Measurements from ENCODE around the gene EDDM3A.
"Not testable (repeated sequence)": the region's sequence is repeated elsewhere in the genome, so short reads cannot be mapped to it uniquely, and the experiment has no call there.

EDDM3A gene

DNA sequence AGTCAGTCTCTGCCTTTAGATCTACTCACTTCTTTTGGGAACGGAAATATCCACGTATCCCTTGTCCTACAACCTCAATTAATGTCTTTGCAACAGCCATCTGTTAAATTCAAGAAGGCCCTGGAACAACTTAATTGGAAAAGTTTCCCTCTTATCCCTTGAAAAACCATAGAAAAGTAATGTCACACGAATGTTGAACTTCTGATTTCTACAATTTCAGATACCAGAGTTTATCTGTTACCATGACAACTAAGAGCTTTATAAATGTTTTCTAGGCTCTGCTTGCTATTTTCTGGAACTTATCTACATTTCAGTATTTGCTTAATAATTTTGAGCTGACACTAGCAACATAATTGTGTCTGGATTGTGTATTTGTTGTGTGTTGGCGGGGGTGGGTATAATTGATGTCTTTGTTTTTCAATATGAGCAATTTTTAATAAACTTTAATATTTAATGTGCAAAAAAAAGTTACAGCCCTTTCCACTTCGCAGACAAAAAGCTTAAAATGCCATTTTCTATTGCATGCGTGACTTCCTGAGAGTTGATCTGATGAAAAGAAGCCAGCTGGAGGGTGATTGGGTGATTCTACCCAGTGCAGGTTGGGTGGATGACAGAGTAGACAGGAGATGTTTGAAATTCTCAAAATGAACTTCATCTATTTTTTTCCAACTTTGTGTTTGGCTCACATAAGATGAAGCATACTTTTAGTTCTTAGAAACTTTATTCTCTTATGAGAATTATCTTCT lies 11.8 kb upstream of the EDDM3A start:
- no peak for DNase-seq

DNA sequence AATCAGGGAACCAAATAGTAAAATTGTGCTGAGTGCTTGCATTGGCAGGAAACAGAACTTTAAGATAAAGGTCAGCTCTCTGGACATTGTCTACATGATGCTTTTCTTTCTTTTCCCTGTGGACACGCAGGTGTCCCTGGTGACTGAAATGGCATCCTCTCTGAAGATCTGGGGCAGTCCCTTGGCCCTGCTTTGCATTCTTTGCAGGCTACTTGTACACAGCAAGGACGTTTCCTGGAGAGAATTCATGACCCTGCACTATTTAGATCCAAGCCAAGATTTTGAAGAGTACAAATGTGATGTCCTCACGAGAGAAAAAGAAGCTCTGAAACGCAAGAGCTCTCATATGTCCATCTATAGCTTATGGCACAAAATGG lies 11.3 kb upstream of the EDDM3A start:
- no peak for DNase-seq

DNA sequence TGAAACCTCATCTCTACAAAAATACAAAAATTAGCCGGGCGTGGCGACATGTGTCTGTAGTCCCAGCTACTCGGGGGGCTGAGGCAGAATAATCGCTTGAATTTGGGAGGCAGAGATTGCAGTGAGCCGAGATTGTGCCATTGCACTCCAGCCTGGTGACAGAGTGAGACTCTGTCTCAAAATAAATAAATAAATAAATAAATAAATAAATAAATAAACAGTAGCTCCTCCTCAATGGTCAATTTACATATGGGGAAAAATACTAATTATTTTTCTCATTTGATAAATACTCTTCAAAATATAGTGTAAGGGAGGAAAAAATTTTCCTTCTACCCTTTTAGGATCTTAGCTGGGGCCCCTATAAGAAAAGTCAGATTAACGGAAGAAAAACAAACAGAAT lies 7.4 kb upstream of the EDDM3A start:
- DNase-seq: not testable (repeated sequence)

DNA sequence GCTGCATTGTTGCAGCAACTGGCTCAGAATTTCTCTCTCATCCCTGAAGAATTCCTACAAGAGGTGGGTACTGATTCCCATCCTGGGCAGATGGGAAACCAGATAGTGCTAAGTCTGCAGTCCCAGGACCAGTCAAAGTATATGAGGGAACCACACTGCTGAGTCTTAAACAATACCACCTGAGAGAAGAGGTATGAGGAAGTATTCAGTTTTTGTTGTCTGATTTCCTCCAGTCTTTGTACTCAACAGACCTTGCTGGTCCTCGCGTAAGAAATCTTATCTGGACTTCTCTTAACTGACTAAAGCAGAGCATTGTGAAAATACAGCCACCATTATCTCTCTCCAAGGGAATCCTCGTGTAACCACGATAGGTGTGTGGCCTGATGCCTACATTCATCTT lies 3.6 kb upstream of the EDDM3A start:
- no peak for DNase-seq

DNA sequence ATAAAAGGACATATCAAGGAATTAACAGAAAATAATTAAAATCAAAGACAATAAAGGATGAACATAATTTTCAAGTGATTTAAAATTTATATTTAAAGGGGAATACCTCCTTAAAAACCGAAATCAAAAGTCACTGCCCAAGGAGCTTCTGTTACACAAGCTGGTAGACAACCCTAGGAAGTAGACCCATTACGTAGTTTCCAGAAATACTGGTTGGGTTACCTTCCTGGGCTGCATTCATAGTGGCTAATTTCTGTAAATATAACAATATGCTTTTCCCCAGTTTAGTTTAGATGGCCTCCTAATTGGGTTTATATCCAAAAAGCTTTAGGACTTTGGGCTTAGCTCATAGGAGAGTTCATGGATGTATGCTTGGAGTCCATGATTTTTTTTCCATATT lies 2.1 kb upstream of the EDDM3A start:
- no peak for DNase-seq

DNA sequence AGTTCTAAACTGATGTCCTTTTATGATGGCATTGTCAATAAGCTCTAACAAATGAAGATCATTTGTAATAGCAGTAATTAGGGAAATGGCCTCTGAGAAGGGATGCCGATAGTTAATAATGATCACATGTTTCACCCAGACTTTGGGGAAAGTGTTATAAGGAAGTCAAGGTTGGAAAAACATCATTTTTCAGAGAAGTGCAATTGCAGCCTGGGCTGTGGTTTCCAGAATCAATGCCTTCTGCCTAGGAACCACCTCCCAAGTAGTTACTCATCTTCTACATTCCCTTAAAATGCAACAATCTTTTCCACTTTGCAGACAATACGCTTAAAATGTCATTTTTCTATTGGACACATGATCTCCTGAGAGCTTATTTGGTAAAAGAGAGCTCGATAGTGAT lies 879 bp downstream of the EDDM3A start:
- DNase-seq: no peak

DNA sequence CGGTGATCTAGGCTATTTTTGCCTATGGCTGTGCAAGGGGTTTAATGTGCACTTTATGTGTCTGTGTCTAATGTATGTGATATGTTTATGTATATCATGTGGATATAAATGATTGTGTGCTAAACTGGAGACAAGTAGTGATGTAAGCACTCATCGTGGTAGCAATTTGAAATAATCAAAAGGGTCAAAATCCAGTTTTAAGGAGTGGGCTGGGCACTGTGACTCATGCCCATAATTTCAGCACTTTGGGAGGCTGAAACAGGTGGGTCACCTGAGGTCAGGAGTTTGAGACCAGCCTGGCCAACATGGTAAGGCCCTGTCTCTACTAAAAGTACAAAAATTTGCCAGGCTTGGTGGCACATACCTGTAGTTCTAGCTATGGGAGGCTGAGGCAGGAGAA lies 2.8 kb downstream of the EDDM3A start:
- DNase-seq: no peak

DNA sequence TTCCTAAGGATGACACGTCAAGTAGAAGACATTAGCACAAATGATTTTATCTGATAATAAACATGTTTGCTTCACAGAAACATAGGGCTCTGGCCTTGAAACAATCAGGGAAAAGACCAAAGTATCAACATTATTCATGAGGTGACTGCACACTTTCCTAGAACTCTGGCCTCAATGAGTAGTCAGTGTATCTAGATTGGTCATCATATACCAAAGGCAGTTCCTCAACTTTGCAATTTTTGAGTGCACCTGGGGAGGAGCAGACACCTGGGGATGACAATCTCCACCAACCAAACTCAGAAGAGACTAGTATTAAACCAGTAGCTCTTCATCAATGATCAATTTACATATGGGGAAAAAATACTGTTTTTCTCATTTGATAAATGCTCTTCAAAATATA lies 4.5 kb downstream of the EDDM3A start:
- DNase-seq: no peak

DNA sequence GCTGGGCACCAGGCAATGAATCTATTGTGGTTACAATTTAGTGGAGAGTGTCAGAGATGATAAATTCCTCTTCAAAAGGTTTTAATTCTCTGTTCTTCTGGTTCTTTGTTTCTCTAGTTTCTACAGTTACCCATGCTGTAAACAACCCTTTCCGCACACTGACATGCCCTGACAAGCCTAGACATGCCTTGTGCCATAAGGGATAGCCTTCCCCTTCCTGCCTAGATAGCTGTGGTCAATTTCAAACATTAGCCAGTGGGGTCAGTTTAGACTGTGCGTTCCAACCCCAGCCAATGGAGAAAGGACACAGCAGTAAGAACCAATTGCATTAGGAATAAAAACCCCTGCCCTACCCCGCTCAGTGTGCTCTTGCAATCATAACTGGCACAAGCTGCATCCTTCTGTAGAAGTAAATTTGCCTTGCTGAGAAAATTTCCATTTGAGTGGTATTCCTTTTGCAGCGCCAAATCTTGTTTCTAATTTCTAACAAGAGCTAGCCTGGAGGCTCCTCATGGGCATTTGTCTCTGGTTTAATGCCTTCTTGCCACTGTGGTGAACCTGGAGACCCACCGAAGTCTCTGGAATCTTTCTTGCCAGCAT lies 6.4 kb downstream of the EDDM3A start:
- no peak for DNase-seq

DNA sequence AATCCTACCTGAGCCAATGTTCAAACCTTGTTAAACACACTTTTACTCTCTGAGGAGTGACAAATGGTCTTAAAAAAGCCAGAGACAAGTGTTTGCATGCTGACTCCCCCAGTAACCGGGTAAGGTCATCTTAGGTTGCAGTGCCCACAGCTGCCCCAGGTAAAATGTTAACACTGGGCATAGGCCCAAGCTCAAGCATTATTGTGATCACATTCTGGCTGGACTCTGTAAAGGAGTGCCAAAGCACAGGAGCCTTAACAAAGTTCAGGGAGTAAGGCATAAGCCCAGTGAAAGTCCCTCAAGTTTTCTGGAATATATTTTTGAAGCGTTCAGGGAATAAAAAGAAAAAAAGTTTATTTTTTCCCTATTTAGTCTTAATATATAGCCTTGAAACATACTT lies 8.6 kb downstream of the EDDM3A start:
- no peak for DNase-seq

DNA sequence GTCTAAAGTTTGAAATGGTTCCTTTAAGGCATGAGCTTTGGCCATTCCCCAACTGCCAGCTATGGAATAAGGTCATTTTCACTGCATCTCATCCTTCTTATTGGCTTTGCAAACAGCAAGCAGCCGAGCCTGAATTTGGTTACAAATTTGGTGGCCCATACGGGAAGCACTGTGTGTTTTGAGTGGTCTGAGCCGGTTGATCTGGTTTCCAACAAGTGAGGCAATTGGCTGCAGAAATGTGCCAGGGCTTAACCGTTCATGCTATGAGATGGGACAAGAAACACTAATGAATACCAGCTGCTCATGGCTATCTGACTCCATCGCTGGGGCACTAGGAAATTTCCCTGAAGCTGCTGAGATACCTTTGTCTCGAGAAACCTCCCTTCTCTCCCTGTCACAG lies 9.3 kb downstream of the EDDM3A start:
- DNase-seq: no peak

DNA sequence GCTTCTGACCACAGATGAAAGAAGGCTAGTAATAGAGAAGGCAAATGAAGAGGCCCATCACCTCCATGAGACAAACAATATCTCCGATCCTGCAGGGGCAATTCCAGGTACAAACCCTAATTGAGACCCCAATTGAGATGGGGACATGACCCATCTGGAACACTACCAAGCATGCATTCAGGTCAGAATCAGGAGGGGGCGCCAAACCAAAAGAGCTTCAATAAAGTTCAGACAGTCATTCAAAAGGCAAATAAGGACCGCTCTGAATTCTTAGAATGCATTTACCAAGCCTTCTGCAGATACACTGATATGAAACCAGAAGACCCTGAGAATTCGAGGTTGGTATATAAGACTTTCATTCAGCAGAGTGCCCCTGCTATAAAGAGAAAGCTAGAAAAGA lies 12.3 kb downstream of the EDDM3A start:
- no peak for DNase-seq

DNA sequence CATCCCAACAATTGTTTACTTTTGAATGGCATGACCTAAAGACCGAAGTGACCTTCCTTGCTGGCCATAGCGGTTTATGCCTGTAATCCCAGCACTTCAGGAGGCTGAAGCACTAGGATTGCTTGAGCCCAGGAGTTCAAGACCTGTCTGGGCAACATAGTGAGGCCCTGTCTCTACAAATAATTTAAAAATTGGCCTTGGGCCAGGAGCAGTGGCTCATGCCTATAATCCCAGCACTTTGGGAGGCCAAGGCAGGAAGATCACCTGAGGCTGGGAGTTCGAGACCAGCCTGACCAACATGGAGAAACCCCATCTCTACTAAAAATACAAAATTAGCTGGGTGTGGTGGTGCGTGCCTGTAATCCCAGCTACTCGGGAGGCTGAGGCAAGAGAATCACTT lies 13.8 kb downstream of the EDDM3A start:
- DNase-seq: not testable (repeated sequence)

DNA sequence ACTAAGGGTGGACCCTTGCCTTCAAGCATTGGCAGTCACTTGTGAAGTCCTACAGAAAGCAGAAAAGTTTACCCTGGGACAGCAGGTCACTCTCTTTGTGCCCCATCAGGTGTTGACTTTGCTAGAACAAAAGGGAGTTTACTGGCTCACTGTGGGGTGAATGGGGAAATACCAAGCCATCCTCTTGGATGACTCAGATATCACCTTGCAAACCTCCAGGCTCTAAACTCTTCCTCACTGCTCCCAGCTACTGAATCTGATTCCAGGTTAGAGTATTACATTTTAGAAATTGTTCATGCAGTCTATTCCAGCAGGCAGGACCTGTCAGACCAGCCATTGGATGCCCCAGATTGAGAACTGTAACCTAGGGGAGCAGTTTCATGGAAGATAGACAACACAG lies 15.3 kb downstream of the EDDM3A start:
- DNase-seq: no peak

DNA sequence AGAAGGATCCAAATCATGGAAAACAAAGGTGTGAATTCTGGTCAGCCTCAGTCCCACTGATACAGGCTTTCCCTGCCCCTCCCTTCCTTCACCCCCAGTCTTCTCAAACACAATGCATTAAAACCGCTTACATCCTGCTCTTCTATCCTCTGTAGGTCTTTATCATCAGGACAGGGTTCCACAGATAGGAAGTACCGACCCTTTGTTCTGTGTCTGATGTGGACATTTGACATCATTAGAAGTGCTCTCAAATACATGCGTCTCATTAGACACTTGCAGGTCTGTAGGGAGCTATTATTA lies 22.9 kb downstream of the EDDM3A start:
- DNase-seq: no peak

DNA sequence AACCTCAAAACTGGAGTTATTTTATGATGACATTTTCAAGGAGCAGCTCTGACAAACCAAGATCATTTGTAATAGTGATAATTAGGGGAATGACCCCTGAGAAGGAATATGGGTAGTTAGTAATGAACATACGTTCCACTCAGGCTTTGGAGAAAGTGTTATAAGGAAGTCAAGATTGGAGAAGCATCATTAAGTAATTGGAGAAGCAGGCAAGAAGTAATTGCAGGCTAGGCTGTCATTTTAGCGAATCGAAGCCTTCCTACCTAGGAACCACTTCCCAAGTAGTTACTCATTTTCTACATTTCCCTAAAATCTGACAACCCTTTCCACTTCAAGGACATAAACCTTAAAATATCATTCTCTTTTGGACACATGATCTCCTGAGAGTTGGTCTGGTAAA lies 23.7 kb downstream of the EDDM3A start:
- no peak for DNase-seq

DNA sequence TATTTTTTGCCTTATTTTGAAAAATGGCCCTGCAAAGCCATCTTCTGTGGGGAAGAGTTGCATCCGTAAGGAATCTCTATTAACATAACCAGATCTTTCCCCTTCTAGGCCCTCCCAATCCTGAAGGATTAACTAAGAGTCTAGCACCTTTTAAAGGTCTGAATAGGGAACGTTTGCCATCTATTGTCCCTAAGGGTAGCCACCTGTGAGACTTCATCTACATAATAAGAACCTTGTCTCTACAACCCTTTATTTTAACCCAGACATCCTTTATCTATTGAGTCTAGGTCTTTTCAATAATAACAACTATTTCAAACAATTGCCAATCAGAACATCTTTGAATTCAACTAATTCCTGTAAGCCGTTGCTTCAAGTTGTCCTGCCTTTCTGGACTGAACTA lies 27.0 kb downstream of the EDDM3A start:
- no peak for DNase-seq

DNA sequence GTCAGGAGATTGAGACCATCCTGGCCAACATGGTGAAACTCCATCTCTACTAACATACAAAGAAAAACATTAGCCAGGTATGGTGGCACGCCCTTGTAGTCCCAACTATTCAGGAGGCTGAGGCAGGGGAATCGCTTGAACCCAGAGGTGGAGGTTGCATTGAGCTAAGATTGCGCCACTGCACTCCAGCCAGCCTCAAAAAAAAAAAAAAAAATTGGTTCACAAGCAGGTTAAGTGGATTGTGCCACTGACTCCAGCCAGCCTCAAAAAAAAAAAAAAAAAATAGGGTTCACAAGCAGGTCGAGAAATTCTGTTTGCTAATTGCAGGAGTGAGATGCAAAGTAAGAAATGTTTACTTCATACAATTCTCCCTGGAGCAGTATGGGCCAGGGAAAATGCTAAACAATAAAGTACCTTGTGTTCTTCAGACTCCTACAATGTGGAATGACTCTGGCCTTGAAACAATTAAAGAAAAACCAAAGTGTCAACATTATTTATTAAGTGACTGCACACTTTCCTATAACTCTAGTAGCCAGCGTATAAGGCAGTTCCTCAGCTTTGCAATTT lies 28.7 kb downstream of the EDDM3A start:
- no peak for DNase-seq

DNA sequence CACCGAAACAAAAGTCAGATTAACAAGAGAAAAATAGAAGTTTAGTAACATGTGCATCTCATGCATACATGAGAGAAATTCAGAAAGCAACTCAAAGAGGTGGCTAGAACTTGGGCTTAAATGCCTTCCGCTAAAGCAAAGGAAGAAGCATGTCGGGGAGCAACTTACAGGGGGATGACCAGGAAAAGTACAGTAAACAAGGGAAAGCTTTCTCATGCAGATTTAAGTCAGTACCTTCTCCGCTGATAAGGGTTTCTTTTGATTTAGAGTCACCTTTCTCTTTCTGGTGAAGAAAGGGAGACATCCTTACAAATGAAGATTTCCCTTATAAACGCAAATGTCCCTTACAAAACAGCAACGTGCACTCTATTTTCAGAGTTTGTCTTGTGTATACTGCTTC lies 29.4 kb downstream of the EDDM3A start:
- no peak for DNase-seq

DNA sequence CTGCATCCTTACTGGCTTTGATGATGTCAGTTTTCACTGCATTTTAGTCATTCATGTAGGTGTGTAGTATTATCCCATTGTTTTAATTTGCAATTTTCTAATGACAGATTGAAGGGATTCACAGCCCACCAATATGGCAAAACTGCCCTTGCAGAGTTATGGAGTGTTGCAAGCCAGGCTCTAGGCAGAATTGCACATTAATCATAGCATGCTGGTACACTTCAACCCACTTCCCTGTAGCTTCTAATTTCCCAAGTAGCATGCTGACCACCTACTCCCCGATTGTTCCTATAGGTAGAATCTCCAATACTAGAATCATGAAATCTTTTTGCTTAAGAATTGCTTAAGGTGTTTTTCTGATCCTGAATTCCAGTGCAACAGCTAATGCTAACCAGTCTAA lies 30.2 kb downstream of the EDDM3A start:
- DNase-seq: no peak

DNA sequence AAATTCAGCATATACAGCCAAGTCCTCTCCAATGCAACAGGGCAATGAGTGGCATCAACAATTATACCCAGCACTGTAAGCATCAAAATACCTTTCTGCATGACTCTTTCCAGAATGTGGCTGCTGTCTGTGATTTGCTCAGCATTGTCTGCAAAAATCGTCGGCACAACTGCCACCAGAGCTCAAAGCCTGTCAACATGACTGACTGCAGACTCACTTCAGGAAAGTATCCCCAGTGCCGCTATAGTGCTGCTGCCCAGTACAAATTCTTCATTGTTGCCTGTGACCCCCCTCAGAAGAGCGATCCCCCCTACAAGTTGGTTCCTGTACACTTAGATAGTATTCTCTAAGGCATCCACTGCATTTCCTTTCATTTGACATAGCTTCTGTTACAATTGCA lies 36.1 kb downstream of the EDDM3A start:
- DNase-seq: no peak

DNA sequence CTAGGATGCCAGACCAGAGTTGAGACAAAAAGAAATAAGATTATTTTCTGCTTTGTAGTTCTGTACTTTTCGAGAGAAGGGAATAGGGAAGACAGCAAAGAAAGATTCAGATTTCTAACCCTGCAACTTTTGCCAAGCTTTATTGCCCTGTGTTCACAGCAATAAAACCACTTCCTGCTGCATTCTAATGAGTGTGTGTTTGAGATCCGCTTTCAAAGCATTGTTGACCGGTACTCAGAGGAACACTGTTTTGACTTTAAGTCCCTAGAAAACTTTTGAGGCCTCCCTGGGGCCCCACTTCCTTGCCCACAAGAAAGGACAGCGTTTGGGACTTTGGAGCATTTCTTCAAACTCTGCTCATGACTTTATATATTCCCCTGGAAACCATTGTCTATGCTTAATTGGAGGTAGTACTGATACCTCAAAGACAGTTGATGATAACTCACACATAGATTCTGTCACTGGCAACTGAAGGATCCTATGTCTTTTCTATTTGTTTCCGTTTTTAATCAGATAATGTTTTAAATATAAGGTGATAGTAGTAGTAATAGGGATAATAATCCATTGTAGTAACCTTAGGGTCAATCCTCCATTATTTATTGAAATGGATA lies 36.7 kb downstream of the EDDM3A start:
- no peak for DNase-seq

DNA sequence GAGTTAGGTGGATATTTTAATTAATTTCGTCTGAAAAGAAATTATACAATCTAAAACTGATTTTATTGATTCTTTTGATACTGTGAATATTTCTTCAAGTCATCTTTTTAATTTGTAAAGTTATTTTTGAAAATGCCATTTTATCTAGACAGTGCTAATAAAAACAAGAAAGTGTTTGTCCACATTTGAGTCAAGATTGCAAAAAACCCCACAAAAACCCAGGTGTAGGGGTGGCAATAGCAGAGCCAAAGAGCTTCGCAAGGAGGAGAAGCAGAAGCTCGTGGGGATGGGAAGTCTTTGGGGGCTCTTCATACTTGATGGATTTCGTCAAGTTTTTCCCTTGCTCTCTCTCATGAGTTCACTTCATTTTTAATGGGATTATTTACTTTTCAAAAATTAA lies 41.3 kb downstream of the EDDM3A start:
- DNase-seq: no peak

DNA sequence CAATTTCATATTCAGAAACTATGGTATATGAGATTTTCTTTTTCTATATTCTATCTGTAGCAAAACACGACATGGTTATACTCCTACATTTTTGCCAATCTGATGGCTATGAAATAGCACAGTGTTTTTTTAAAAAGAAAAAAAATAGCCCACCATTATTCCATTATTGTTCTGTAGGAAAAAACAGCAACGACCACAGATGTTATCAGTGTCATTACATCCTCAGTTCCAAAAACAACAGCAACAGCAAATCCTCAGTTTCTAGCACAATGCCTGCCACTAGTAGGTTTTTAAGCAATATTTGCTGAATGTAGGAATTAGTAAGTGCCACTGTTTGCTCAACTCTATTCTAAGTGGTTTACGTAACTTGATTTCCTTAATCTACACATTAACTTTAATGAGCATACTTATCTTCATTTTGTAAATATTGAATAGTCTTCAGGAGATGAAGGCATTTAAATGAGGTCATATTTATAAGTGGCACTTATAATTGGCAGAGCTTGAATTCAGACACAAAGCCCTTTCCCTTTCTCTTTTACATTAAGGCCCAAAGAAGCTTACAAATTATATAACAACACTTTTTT lies 43.6 kb downstream of the EDDM3A start:
- DNase-seq: no peak
